GM18951 (cell line): Measurements from ENCODE around the gene MIEF2.

Experiments used
- POLR2A ChIP-seq: IDR thresholded peaks from 4 replicates; pipeline ENCODE4 v1.6.1; 2011; ENCODE audit warnings: mild to moderate bottlenecking; ENCODE audit not compliant: insufficient read length, insufficient read depth; ENCODE audit errors: extremely low read depth
- in situ Hi-C: fragments of 300-500 bp; cut with MboI; formaldehyde crosslinking; loops from one replicate; pipeline ENCODE4 v1.12.0; 2022; ENCODE audit warnings: low sequenced_read_pairs, mixed read lengths, inconsistent platforms; ENCODE audit not compliant: unreplicated experiment

Gene MIEF2

GRCh38 chr17:18254888-18255649, 5.4 kb upstream of the MIEF2 start:
- in situ Hi-C loops = no loop called here
- no peak for TF ChIP-seq POLR2A

DNA sequence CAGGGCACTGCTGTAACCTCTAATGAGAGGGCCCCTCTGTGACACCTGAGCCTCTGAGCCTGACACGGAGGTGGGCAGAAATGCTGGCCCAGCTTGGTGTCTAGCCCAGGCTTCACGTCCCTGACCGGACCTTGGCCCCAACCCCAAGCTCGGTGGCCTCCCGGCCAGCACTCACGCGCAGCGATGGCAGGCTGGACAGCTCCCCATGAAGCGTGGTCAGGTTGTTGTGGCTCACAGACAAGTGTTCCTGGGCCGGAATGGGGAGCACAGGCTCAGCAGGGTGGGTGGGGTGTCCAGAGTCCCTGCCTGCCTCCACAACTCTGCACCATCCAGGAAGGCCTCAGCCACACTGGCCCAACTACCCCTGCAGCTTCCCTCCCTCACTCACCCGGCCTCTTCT, 4.1 kb upstream of the MIEF2 start:
- in situ Hi-C loops = no loop called here
- no peak for TF ChIP-seq POLR2A

GRCh38 chr17:18256776-18257175, 3.7 kb upstream of the MIEF2 start:
- TF ChIP-seq POLR2A = no peak
- in situ Hi-C loops = no loop called here

GRCh38 chr17:18257268-18257981, 3.0 kb upstream of the MIEF2 start:
- no peak for TF ChIP-seq POLR2A
- in situ Hi-C loops = no loop called here

DNA sequence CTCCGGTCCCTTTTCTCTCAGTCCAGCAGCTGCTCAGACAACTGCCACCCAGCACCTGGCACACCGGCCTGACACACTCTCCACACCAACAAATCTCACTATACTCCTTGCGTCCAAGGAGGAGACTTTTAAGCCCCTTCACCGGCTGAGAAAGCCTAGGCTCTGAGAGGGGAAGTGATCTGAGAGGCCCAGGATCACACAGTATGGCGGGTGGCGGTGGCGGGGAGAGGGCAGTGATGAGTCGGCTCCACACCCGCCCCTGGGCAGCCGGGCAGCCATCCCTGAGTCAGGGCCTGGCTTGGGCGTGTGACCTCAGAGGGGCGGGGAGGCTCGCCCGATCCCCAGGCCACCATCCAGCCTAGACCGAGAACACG, 2.5 kb upstream of the MIEF2 start:
- in situ Hi-C loops = no loop called here
- peak; percentile 31 for TF ChIP-seq POLR2A

- TF ChIP-seq POLR2A = peak; percentile 75
- in situ Hi-C loops = no loop called here
These were observed 2.0 kb upstream of the MIEF2 start, which contains the start of gene FLII for GRCh38 chr17:18258356-18259038. Gene FLII (minus strand): TSS chr17:18258738. CDS start chr17:18258690, 48 bp downstream.

GRCh38 chr17:18259621-18260331, 686 bp upstream of the MIEF2 start:
- no peak for TF ChIP-seq POLR2A
- in situ Hi-C loops = no loop called here

DNA sequence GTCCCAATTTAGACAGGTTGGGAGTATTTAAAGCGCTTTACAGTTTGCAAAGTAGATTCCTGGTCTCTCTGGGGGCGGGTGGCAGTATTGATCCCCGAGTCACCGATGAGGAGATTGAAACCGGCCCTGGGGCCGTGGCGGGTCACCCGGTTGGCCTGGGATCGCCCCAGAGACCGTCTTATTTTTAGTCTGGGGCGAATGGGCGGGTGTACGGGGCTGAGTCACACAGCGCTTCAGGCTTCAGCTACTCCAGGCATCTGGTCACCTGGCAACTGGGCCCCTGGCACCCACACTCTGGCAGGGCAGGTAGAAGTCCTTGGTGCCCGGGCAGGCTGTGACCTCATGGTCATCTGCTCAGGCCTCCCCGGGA, 669 bp downstream of the MIEF2 start:
- in situ Hi-C loops = no loop called here
- no peak for TF ChIP-seq POLR2A

GRCh38 chr17:18261659-18262058, 1.2 kb downstream of the MIEF2 start:
- in situ Hi-C loops = no loop called here
- TF ChIP-seq POLR2A = no peak

- in situ Hi-C loops = no loop called here
- no peak for TF ChIP-seq POLR2A
These were observed 1.6 kb downstream of the MIEF2 start for GRCh38 chr17:18262111-18262510.

DNA sequence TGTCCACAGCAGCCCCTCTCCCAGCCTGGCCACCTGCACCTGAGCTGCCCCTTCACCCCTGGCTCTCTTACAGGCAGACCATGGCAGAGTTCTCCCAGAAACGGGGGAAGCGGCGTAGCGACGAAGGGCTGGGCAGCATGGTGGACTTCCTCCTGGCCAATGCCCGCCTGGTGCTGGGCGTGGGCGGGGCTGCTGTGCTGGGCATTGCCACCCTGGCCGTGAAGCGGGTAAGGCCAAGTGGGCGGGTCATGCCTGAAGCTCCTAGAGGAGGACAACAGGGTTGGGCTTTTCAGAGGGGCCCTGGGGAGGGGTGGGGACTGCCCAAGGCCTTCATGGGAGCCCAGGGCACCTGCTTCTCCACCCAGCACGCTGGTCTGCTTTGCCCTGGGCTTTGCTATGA, 2.2 kb downstream of the MIEF2 start:
- TF ChIP-seq POLR2A = no peak
- in situ Hi-C loops = no loop called here

- no peak for TF ChIP-seq POLR2A
- in situ Hi-C loops = no loop called here
These were observed 3.6 kb downstream of the MIEF2 start for GRCh38 chr17:18263885-18264682.
